Upper lobe of right lung (tissue), 1 donor: Measurements from ENCODE around the gene TMEM239. TPM values are rescaled to one million over a fixed set of nuclear protein-coding genes. Genes with fewer than 3 reads are reported as not detected.

Experiments
- ATAC-seq: fragments of 200-7000 bp; cut with Tn5 transposase; one replicate; pipeline ENCODE4 v1.9.1; 2020; ENCODE audit warnings: mild to moderate bottlenecking, moderate library complexity
- DNase-seq: peaks from one replicate; pipeline ENCODE4 v3.0.0-alpha.2; 2020
- H3K27ac ChIP-seq: fragments of 200-600 bp; one replicate; pipeline ENCODE4 v1.8.0; 2022
- H3K27me3 ChIP-seq: fragments of 200-600 bp; one replicate; pipeline ENCODE4 v1.8.0; 2022; ENCODE audit warnings: mild to moderate bottlenecking
- H3K36me3 ChIP-seq: fragments of 200-600 bp; one replicate; pipeline ENCODE4 v1.8.0; 2022
- H3K4me1 ChIP-seq: fragments of 200-600 bp; one replicate; pipeline ENCODE4 v1.8.0; 2022
- H3K4me3 ChIP-seq: fragments of 200-600 bp; one replicate; pipeline ENCODE4 v1.8.0; 2022; ENCODE audit warnings: mild to moderate bottlenecking
- H3K9me3 ChIP-seq: fragments of 200-600 bp; one replicate; pipeline ENCODE4 v1.8.0; 2022
- CTCF ChIP-seq: fragments of 200-600 bp; IDR thresholded peaks from one replicate; pipeline ENCODE4 v1.8.0; 2022; ENCODE audit warnings: antibody characterized with exemption
- intact Hi-C: fragments of 100-400 bp; cut with DNase I; formaldehyde crosslinking; loops from one replicate; pipeline ENCODE4 v1.11.0; 2022
- total RNA-seq: library from RNA; stranded (reverse); fragmentation: NEBNext Ultra II Directional; extraction: Animal tissue kit (Norgen Biotek cat#: 25700); gene quantifications from one replicate; pipeline ENCODE4 v1.2.1, GENCODE V29; 2021
- donor health status: DM: no; HTN: yes; CAD: no; lungs with severe emphysema.

Gene TMEM239
- total RNA-seq, 1 donor from 2014 or later: not detected

GRCh38 chr20:2801286-2801728, 14.9 kb upstream of the TMEM239 start:
- H3K27ac ChIP-seq: no peak overlapping the region
- peaks cover 12% of the 10 kb centered on the region for H3K4me1 ChIP-seq
- H3K36me3 ChIP-seq: no peaks in the 10 kb centered on the region
- H3K27me3 ChIP-seq: peaks cover 78% of the 10 kb centered on the region
- ATAC-seq (no peak), DNase-seq (no peak)
- TF ChIP-seq CTCF: no peak
- intact Hi-C loops: no loop called here
- H3K9me3 ChIP-seq: no peaks in the 10 kb centered on the region
- H3K4me3 ChIP-seq: no peak overlapping the region

GRCh38 chr20:2804041-2804828, 11.9 kb upstream of the TMEM239 start:
- Histone ChIP-seq H3K27ac (no peak overlapping the region), H3K27me3 (peaks cover 85% of the 10 kb centered on the region), H3K36me3 (no peaks in the 10 kb centered on the region), H3K4me1 (peaks cover 12% of the 10 kb centered on the region), H3K4me3 (no peak overlapping the region), H3K9me3 (no peaks in the 10 kb centered on the region)
- ATAC-seq: no peak
- intact Hi-C loops: no loop called here
- TF ChIP-seq CTCF: no peak
- no peak for DNase-seq

GRCh38 chr20:2804852-2805688, 11.1 kb upstream of the TMEM239 start:
- H3K9me3 ChIP-seq: no peaks in the 10 kb centered on the region
- peaks cover 8% of the 10 kb centered on the region for H3K4me1 ChIP-seq
- TF ChIP-seq CTCF: no peak
- no peaks in the 10 kb centered on the region for H3K36me3 ChIP-seq
- H3K4me3 ChIP-seq: no peak overlapping the region
- H3K27me3 ChIP-seq: peaks cover 80% of the 10 kb centered on the region
- H3K27ac ChIP-seq: no peak overlapping the region
- ATAC-seq: peak; percentile 48
- intact Hi-C loops: no loop called here
- DNase-seq: no peak

GRCh38 chr20:2805689-2806350, 10.3 kb upstream of the TMEM239 start:
- no peak for DNase-seq
- no peak for ATAC-seq
- H3K27me3 ChIP-seq: peaks cover 79% of the 10 kb centered on the region

More at GRCh38 chr20:2805689-2806350, 10.3 kb upstream of the TMEM239 start:
- H3K4me1 ChIP-seq: peaks cover 2% of the 10 kb centered on the region
- intact Hi-C loops: no loop called here
- H3K4me3 ChIP-seq: no peak overlapping the region
- no peak for TF ChIP-seq CTCF
- H3K36me3 ChIP-seq: no peaks in the 10 kb centered on the region
- H3K9me3 ChIP-seq: no peaks in the 10 kb centered on the region
- H3K27ac ChIP-seq: no peak overlapping the region
